Ovary (tissue), 3 donors: Measurements from ENCODE around the gene PLEKHM3.

Source experiments
- CTCF ChIP-seq, 3 donors: fragments of 450-650 bp in 2 of 3; fragments of 200-600 bp in 1 of 3; IDR thresholded peaks; one replicate each; pipeline versions ENCODE4 v1.5.1 to v1.8.0; 2016 to 2022; ENCODE audit warnings: antibody characterized with exemption in 3 of 3, mild to moderate bottlenecking in 1 of 3
- EP300 ChIP-seq: sonication (generic); formaldehyde crosslinking; IDR thresholded peaks from one replicate; pipeline ENCODE4 v1.6.1; 2017; ENCODE audit warnings: antibody characterized with exemption
- POLR2A ChIP-seq: fragments of 450-650 bp; IDR thresholded peaks from one replicate; pipeline ENCODE4 v1.6.1; 2017; ENCODE audit warnings: antibody characterized with exemption, mild to moderate bottlenecking, moderate library complexity
- donor health status: DM: no; HTN: no; CAD: no.

GRCh38 chr2:207911215-207911614 is 114.1 kb downstream of the PLEKHM3 start:
- TF ChIP-seq CTCF (IDR thresholded peaks at IDR 0.05) (no peak), EP300 (no peak), POLR2A (no peak)
